Measurements from ENCODE around the gene DCXR. TPM values are rescaled to one million over a fixed set of nuclear protein-coding genes. Genes with fewer than 3 reads are reported as not detected.

The DCXR gene
- total RNA-seq, 1 donor from 2014 or later, result 35.5 TPM

- DNase-seq (ENCODE audit: low read depth in 2 of 2), result peak; percentile 100
Observed at GRCh38 chr17:82022981-82023446, 14.5 kb downstream of the DCXR start, which contains the start of gene LRRC45. Gene LRRC45, plus strand, starts transcription at chr17:82023305. Its CDS starts 339 bp downstream, at chr17:82023644.

- peak in 1 of 2 donors; percentile 19 for DNase-seq (ENCODE audit: low read depth in 2 of 2)
Observed at GRCh38 chr17:82022310-82022980, 15.1 kb downstream of the DCXR start, which contains the start of gene CENPX. Gene CENPX, minus strand, starts transcription at chr17:82022878. Its CDS starts 17 bp downstream, at chr17:82022861.

GRCh38 chr17:82021900-82022309 lies 15.6 kb downstream of the DCXR start:
- no peak for DNase-seq (ENCODE audit: low read depth in 2 of 2)

- DNase-seq (ENCODE audit: low read depth in 2 of 2), result peak; percentile 82 to 89
Observed at GRCh38 chr17:82021107-82021899, 16.2 kb downstream of the DCXR start.

GRCh38 chr17:82020572-82021106 lies 16.9 kb downstream of the DCXR start:
- DNase-seq (ENCODE audit: low read depth in 2 of 2), result no peak

- DNase-seq (ENCODE audit: low read depth in 2 of 2), result peak; percentile 50 to 70
Observed at GRCh38 chr17:82019690-82020571, 17.6 kb downstream of the DCXR start.

- DNase-seq (ENCODE audit: low read depth in 2 of 2), result no peak
Observed at GRCh38 chr17:82018989-82019689, 18.4 kb downstream of the DCXR start.

- DNase-seq (ENCODE audit: low read depth in 2 of 2), result no peak
Observed at GRCh38 chr17:82018152-82018988, 19.1 kb downstream of the DCXR start.

GRCh38 chr17:82017612-82018151 lies 19.8 kb downstream of the DCXR start:
- no peak for DNase-seq (ENCODE audit: low read depth in 2 of 2)

GRCh38 chr17:82016875-82017459 lies 20.5 kb downstream of the DCXR start:
- no peak for DNase-seq (ENCODE audit: low read depth in 2 of 2)

GRCh38 chr17:82016061-82016874 lies 21.2 kb downstream of the DCXR start:
- no peak for DNase-seq (ENCODE audit: low read depth in 2 of 2)

- no peak for DNase-seq (ENCODE audit: low read depth in 2 of 2)
Observed at GRCh38 chr17:82015311-82015971, 22.1 kb downstream of the DCXR start.

- no peak for DNase-seq (ENCODE audit: low read depth in 2 of 2)
Observed at GRCh38 chr17:82014971-82015310, 22.6 kb downstream of the DCXR start.

- DNase-seq (ENCODE audit: low read depth in 2 of 2), result no peak
Observed at GRCh38 chr17:82014432-82014831, 23.1 kb downstream of the DCXR start.

- no peak for DNase-seq (ENCODE audit: low read depth in 2 of 2)
Observed at GRCh38 chr17:82013772-82014321, 23.6 kb downstream of the DCXR start.

GRCh38 chr17:82013341-82013740 lies 24.2 kb downstream of the DCXR start:
- DNase-seq (ENCODE audit: low read depth in 2 of 2), result peak in 1 of 2 donors; percentile 48

- DNase-seq (ENCODE audit: low read depth in 2 of 2), result no peak
Observed at GRCh38 chr17:82012640-82013295, 24.7 kb downstream of the DCXR start.
